Body of pancreas (tissue), 4 donors: Measurements from ENCODE around the gene PEPD. TPM values are rescaled to one million over a fixed set of nuclear protein-coding genes. Genes with fewer than 3 reads are reported as not detected.

Experiments
- ATAC-seq: fragments of 150-250 bp; one replicate; pipeline ENCODE4 v1.9.1; 2016
- DNase-seq, 4 donors: peaks; one replicate each; pipeline ENCODE4 v3.0.0-alpha.2; 2019
- H3K27ac ChIP-seq, 4 donors: fragments of 200-600 bp; sonication (generic); 1 replicate in 3 of 4; 2 replicates in 1 of 4; pipeline versions ENCODE4 v1.5.1 to v1.6.1; 2016 to 2019; ENCODE audit warnings: mild to moderate bottlenecking in 1 of 4, mixed read lengths in 1 of 4, moderate library complexity in 1 of 4
- H3K27me3 ChIP-seq, 2 donors: fragments of 200-600 bp; sonication (generic); one replicate each; pipeline ENCODE4 v1.6.0; 2016; ENCODE audit warnings: mild to moderate bottlenecking in 1 of 2
- H3K36me3 ChIP-seq, 2 donors: fragments of 200-600 bp; sonication (generic); replicated peaks in 1 of 2; 2 replicates each; pipeline ENCODE4 v1.5.1; 2016; ENCODE audit warnings: low read depth in 2 of 2; ENCODE audit not compliant: insufficient read depth in 1 of 2
- H3K4me1 ChIP-seq: fragments of 200-600 bp; sonication (generic); one replicate; pipeline ENCODE4 v1.6.0; 2016
- H3K4me3 ChIP-seq, 2 donors: fragments of 200-600 bp; sonication (generic); 1 replicate in 1 of 2; 2 replicates in 1 of 2; pipeline ENCODE4 v1.5.1; 2016 to 2019
- H3K9me3 ChIP-seq, 3 donors: fragments of 200-600 bp; sonication (generic); 1 replicate in 2 of 3; 2 replicates in 1 of 3; pipeline ENCODE4 v1.5.1; 2016
- POLR2A ChIP-seq, 3 donors: fragments of 450-650 bp; IDR thresholded peaks; one replicate each; pipeline ENCODE4 v1.6.1; 2016; ENCODE audit warnings: antibody characterized with exemption in 3 of 3, mild to moderate bottlenecking in 2 of 3
- WGBS, 2 donors: methylation state at CpG; one replicate each; pipeline ENCODE4 v1.1.5; 2017; 5-methylcytosine and 5-hydroxymethylcytosine counted together
- intact Hi-C: fragments of 100-400 bp; cut with DNase I; formaldehyde crosslinking; loops from one replicate; pipeline ENCODE4 v1.15.1; 2023
- total RNA-seq, 2 donors: library from RNA; depleted of rRNA; stranded (reverse); fragments of >200 nt; gene quantifications; one replicate each; pipeline ENCODE4 v1.1.0, GENCODE V29; 2016
- TF ChIP-seq, protein P1 (sequence below), 7 experiments: fragments of 450-650 bp in 4 of 7; fragments of 200-600 bp in 3 of 7; sonication (generic) in 3 of 7; IDR thresholded peaks; one replicate each; pipeline ENCODE4 v1.5.1; 2016 to 2019; ENCODE audit warnings: antibody characterized with exemption in 7 of 7

The PEPD gene
- total RNA-seq, 2 donors from 2014 or later = 33.2 to 54.7 TPM

DNA sequence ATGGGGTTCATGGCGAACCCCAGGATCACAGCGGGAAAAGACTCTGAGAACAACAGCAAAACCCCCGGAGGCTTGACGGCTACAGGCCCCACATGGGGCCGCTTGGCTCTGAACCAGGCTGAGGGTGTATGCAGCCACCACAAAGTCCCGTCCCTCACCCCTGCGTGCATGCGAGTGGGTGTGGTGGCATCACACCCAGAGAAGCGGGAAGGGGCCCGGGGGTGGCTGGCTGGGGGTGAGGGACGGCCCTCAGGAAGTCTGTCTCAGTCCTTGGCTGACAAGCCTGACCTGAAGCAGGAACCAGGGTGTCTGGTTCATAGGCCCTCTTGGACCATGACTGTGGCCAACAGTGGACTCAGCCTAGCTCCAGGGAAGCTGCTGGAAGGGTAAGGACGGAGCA lies 113.9 kb downstream of the PEPD start:
- Histone ChIP-seq H3K9me3 (no peaks in the 10 kb centered on the region), H3K36me3 (no peaks in the 10 kb centered on the region), H3K4me1 (peaks cover 14% of the 10 kb centered on the region), H3K27me3 (no peaks in the 10 kb centered on the region), H3K27ac (no peak overlapping the region), H3K4me3 (no peak overlapping the region)
- intact Hi-C loops = loop anchor here (2.0 kb wide), 1 partner anchor 167 kb away; no protein-coding TSS in a partner anchor
- DNase-seq (no peak), ATAC-seq (no peak)
- TF ChIP-seq, protein P1, sequence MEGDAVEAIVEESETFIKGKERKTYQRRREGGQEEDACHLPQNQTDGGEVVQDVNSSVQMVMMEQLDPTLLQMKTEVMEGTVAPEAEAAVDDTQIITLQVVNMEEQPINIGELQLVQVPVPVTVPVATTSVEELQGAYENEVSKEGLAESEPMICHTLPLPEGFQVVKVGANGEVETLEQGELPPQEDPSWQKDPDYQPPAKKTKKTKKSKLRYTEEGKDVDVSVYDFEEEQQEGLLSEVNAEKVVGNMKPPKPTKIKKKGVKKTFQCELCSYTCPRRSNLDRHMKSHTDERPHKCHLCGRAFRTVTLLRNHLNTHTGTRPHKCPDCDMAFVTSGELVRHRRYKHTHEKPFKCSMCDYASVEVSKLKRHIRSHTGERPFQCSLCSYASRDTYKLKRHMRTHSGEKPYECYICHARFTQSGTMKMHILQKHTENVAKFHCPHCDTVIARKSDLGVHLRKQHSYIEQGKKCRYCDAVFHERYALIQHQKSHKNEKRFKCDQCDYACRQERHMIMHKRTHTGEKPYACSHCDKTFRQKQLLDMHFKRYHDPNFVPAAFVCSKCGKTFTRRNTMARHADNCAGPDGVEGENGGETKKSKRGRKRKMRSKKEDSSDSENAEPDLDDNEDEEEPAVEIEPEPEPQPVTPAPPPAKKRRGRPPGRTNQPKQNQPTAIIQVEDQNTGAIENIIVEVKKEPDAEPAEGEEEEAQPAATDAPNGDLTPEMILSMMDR (IDR thresholded peaks at IDR 0.05) = no peak
- TF ChIP-seq POLR2A (IDR thresholded peaks at IDR 0.05) = no peak
- 83 to 92% methylated on average over 9 to 12 of the region's 12 CpGs for WGBS, 2 donors

DNA sequence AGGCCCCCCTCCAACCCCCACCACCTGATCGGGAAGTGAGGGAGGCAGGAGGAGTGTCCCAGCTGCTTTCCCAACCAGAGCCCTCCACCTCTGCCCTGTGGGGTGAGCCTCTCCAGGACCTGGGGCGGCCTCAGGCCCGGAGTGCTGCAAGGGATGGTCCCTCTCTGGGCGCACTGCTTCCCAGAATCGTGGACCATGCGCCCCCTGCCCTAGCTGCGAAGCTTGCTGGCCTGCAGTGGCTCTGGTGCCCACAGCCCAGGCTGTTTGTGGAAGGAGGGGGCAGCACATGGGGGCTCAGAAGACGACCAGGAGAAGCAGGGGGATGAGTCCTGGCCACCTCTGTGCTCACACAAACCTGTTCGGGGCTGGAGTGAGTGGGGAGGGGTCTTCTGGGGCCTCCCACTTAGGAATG lies 114.4 kb downstream of the PEPD start:
- Histone ChIP-seq H3K4me1 (peaks cover 20% of the 10 kb centered on the region), H3K9me3 (no peaks in the 10 kb centered on the region), H3K36me3 (no peaks in the 10 kb centered on the region), H3K27ac (no peak overlapping the region), H3K4me3 (no peak overlapping the region), H3K27me3 (no peaks in the 10 kb centered on the region)
- TF ChIP-seq POLR2A (IDR thresholded peaks at IDR 0.05) = no peak
- TF ChIP-seq, protein P1 (IDR thresholded peaks at IDR 0.05) = peak in 1 of 7 experiments; percentile 3
- ATAC-seq = no peak
- intact Hi-C loops = no loop called here
- WGBS, 2 donors = 26 to 39% methylated on average over 3 to 9 of the region's 9 CpGs
- no peak for DNase-seq

DNA sequence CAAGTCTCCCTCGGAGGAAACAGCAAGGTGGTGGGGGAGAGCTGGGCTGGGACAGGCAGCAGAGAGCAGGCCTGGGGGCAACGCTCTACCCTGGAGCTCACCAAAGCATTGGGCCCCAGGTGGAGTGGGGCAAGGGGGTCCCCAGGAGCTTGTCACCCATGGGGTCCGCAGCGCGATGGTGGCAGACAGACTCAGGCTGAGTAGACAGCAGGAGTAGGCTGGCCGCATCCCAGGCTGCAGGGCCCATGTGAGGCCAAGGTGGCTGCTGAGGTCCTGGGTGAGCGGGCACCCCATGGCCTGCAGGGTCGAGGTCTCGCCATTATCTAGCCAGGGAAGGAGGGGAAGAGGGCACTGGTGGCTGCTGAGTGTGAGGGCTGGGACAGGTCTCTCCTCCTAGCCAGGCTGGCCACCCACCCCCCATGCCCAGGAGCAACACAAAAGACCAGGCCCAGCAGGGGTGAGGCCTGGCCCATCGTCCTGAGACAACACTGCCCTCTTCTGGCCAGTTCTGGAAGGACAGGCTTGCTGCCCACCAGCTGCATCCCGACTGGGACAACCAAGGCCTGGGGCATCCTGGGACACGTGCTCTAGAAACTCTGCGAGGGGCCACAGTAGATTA lies 115.0 kb downstream of the PEPD start:
- TF ChIP-seq, protein P1 (IDR thresholded peaks at IDR 0.05) = peak; percentile 89 to 97 (median 92)
- TF ChIP-seq POLR2A (IDR thresholded peaks at IDR 0.05) = no peak
- H3K36me3 ChIP-seq = no peaks in the 10 kb centered on the region
- intact Hi-C loops = no loop called here
- 54 to 83% methylated on average over 2 to 13 of the region's 13 CpGs for WGBS, 2 donors
- peak; percentile 71 to 82 (median 76) for DNase-seq
- no peaks in the 10 kb centered on the region for H3K9me3 ChIP-seq
- ATAC-seq = peak; percentile 63
- H3K4me3 ChIP-seq = no peak overlapping the region
- H3K27me3 ChIP-seq = no peaks in the 10 kb centered on the region
- no peak overlapping the region for H3K27ac ChIP-seq
- peaks cover 25% of the 10 kb centered on the region for H3K4me1 ChIP-seq

DNA sequence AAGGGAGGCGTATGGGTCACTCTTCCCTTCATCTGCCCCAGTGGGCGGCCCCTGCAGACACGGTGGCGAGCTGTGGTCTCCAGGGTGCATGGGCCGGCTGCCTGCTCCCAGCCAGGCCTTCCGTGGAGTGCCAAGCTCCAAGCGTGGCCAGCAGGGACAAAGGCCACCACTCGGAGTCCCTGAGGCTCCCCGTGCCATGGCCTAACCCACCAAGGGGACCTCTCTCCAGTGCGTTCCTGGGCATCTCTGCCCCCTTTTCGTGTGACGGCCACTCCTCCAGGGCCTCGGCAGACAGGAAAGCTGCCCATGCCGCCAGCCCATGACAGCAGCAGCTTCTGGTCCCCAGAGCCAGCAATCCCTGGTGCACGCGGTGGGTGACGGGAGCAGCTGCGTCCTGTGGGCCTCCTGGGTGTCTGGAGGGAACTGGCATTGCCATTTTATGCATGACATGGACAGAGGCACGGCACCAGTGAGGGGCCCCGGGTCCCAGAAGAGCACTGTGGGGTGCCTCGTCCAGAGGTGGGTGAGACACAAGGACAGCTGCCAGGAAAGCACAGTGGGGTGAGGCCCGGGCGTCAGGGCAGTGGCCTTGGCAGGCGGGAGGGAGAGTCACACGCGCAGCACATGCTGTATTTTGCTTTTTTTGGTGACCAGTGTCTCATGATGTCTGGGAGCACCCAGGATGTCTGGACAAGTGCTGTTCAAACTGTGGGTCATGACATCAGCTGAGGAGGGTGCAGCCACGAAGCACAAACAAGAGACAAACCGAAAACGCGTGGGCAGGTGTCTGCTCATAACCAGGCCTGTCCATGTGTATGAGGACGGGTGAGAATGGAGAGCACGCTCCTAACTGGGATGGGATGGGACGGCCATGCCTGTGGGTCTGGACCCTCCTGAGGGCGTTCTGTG lies 115.8 kb downstream of the PEPD start:
- H3K4me3 ChIP-seq = no peak overlapping the region
- DNase-seq (peak in 1 of 4 donors; percentile 10), ATAC-seq (no peak)
- no peaks in the 10 kb centered on the region for H3K36me3 ChIP-seq
- H3K27me3 ChIP-seq = no peaks in the 10 kb centered on the region
- TF ChIP-seq, protein P1 (IDR thresholded peaks at IDR 0.05) = no peak
- TF ChIP-seq POLR2A (IDR thresholded peaks at IDR 0.05) = no peak
- intact Hi-C loops = no loop called here
- H3K9me3 ChIP-seq = no peaks in the 10 kb centered on the region
- no peak overlapping the region for H3K27ac ChIP-seq
- 81 to 82% methylated on average over 18 to 34 of the region's 34 CpGs for WGBS, 2 donors
- peaks cover 25% of the 10 kb centered on the region for H3K4me1 ChIP-seq
